Measurements from ENCODE around the gene ASXL3. TPM values are rescaled to one million over a fixed set of nuclear protein-coding genes. Genes with fewer than 3 reads are reported as not detected.

The ASXL3 gene
- total RNA-seq, 1 donor = 0.54 TPM

- DNase-seq (ENCODE audit: low read depth) = no peak
- no peak overlapping the region for H3K4me3 ChIP-seq (ENCODE audit: low read depth, low read length)
- no peak for TF ChIP-seq CTCF (IDR thresholded peaks at IDR 0.05; ENCODE audit: insufficient read depth, low read length)
Observed at GRCh38 chr18:33594799-33595198, 16.8 kb downstream of the ASXL3 start.

GRCh38 chr18:33596178-33596854 lies 18.3 kb downstream of the ASXL3 start:
- H3K4me3 ChIP-seq (ENCODE audit: low read depth, low read length) = no peak overlapping the region
- TF ChIP-seq CTCF (IDR thresholded peaks at IDR 0.05; ENCODE audit: insufficient read depth, low read length) = no peak
- peak; percentile 67 for DNase-seq (ENCODE audit: low read depth)

GRCh38 chr18:33600846-33601245 lies 22.8 kb downstream of the ASXL3 start:
- no peak overlapping the region for H3K4me3 ChIP-seq (ENCODE audit: low read depth, low read length)
- DNase-seq (ENCODE audit: low read depth) = no peak
- TF ChIP-seq CTCF (IDR thresholded peaks at IDR 0.05; ENCODE audit: insufficient read depth, low read length) = no peak

- TF ChIP-seq CTCF (IDR thresholded peaks at IDR 0.05; ENCODE audit: insufficient read depth, low read length) = no peak
- no peak for DNase-seq (ENCODE audit: low read depth)
- no peak overlapping the region for H3K4me3 ChIP-seq (ENCODE audit: low read depth, low read length)
Observed at GRCh38 chr18:33603454-33603853, 25.4 kb downstream of the ASXL3 start.

GRCh38 chr18:33605250-33605649 lies 27.2 kb downstream of the ASXL3 start:
- DNase-seq (ENCODE audit: low read depth) = peak; percentile 1
- H3K4me3 ChIP-seq (ENCODE audit: low read depth, low read length) = no peak overlapping the region
- TF ChIP-seq CTCF (IDR thresholded peaks at IDR 0.05; ENCODE audit: insufficient read depth, low read length) = no peak

- no peak for TF ChIP-seq CTCF (IDR thresholded peaks at IDR 0.05; ENCODE audit: insufficient read depth, low read length)
- H3K4me3 ChIP-seq (ENCODE audit: low read depth, low read length) = no peak overlapping the region
- no peak for DNase-seq (ENCODE audit: low read depth)
Observed at GRCh38 chr18:33606621-33607020, 28.6 kb downstream of the ASXL3 start.

Measured in fibroblast of the aortic adventitia (primary cell).